Measurements from ENCODE around the gene KRTAP15-1.

KRTAP15-1 gene

GRCh38 chr21:30415993-30416392, 24.1 kb upstream of the KRTAP15-1 start:
- Histone ChIP-seq H3K9me3 (ENCODE audit: control insufficient read depth, low read length) (no peaks in the 10 kb centered on the region), H2AFZ (no peak overlapping the region), H3K27me3 (ENCODE audit: control insufficient read depth, insufficient read depth, low read length) (no peaks in the 10 kb centered on the region), H3K79me2 (no peaks in the 10 kb centered on the region), H3K4me1 (no peaks in the 10 kb centered on the region), H3K4me3 (ENCODE audit: low read depth, low read length) (no peak overlapping the region), H3K4me2 (ENCODE audit: low read length) (no peak overlapping the region), H3K9ac (no peak overlapping the region), H3K27ac (no peak overlapping the region), H3K36me3 (ENCODE audit: control insufficient read depth, insufficient read depth, low read length) (no peaks in the 10 kb centered on the region)
- TF ChIP-seq CTCF (IDR thresholded peaks at IDR 0.05) = no peak

DNA sequence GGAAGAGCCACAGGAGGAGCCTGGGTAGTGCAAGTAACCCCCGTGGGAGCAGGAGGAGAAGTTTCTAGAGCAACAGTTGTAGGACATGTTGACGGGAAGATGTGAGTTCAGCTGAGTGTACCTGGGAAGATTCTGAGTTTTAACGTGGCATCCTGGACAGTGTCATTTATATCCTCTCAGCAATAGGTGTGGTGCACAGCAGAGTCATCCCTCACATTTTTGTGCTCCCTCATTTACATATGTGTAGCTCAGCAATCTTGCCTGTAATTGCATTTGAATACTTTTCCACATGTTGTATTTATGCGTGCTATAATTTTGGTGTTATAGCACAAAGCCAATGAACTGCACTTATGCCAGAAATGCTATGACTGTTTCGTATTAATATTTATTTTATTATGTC, 14.2 kb upstream of the KRTAP15-1 start, which contains the start of gene KRTAP13-3:
KRTAP13-3 (minus strand) TSS at position 101 of the 400 bp plus-strand sequence; CDS start at position 87, 14 bp downstream.
- Histone ChIP-seq H3K9ac (no peak within 1 kb of the TSS), H3K9me3 (ENCODE audit: control insufficient read depth, low read length) (no peaks in the 10 kb centered on the region), H3K4me2 (ENCODE audit: low read length) (no peak within 1 kb of the TSS), H3K27me3 (ENCODE audit: control insufficient read depth, insufficient read depth, low read length) (no peaks in the 10 kb centered on the region), H2AFZ (no peak within 1 kb of the TSS), H3K4me1 (no peaks in the 10 kb centered on the region), H3K4me3 (ENCODE audit: low read depth, low read length) (no peak within 1 kb of the TSS), H3K27ac (no peak within 1 kb of the TSS), H3K36me3 (ENCODE audit: control insufficient read depth, insufficient read depth, low read length) (no peaks in the 10 kb centered on the region), H3K79me2 (no peaks in the 10 kb centered on the region)
- TF ChIP-seq CTCF (IDR thresholded peaks at IDR 0.05) = no peak

- H3K4me3 ChIP-seq (ENCODE audit: low read depth, low read length) = no peak overlapping the region
- H3K9me3 ChIP-seq (ENCODE audit: control insufficient read depth, low read length) = no peaks in the 10 kb centered on the region
- no peak for TF ChIP-seq CTCF (IDR thresholded peaks at IDR 0.05)
- no peaks in the 10 kb centered on the region for H3K4me1 ChIP-seq
- H3K27ac ChIP-seq = no peak overlapping the region
- H2AFZ ChIP-seq = no peak overlapping the region
- no peaks in the 10 kb centered on the region for H3K79me2 ChIP-seq
- no peak overlapping the region for H3K4me2 ChIP-seq (ENCODE audit: low read length)
- no peaks in the 10 kb centered on the region for H3K36me3 ChIP-seq (ENCODE audit: control insufficient read depth, insufficient read depth, low read length)
- no peaks in the 10 kb centered on the region for H3K27me3 ChIP-seq (ENCODE audit: control insufficient read depth, insufficient read depth, low read length)
- no peak overlapping the region for H3K9ac ChIP-seq
Measured at GRCh38 chr21:30426731-30427130, 13.3 kb upstream of the KRTAP15-1 start.

GRCh38 chr21:30430170-30430655, 9.9 kb upstream of the KRTAP15-1 start, which contains the start of gene KRTAP13-4:
Gene KRTAP13-4, plus strand, starts transcription at chr21:30430220. Its CDS starts 56 bp downstream, at chr21:30430276.
- no peaks in the 10 kb centered on the region for H3K79me2 ChIP-seq
- H3K4me1 ChIP-seq = no peaks in the 10 kb centered on the region
- no peaks in the 10 kb centered on the region for H3K36me3 ChIP-seq (ENCODE audit: control insufficient read depth, insufficient read depth, low read length)
- H3K4me3 ChIP-seq (ENCODE audit: low read depth, low read length) = no peak within 1 kb of the TSS
- no peaks in the 10 kb centered on the region for H3K9me3 ChIP-seq (ENCODE audit: control insufficient read depth, low read length)
- H2AFZ ChIP-seq = no peak within 1 kb of the TSS
- H3K27me3 ChIP-seq (ENCODE audit: control insufficient read depth, insufficient read depth, low read length) = no peaks in the 10 kb centered on the region
- no peak for TF ChIP-seq CTCF (IDR thresholded peaks at IDR 0.05)
- no peak within 1 kb of the TSS for H3K27ac ChIP-seq
- no peak within 1 kb of the TSS for H3K4me2 ChIP-seq (ENCODE audit: low read length)
- H3K9ac ChIP-seq = no peak within 1 kb of the TSS

GRCh38 chr21:30434033-30434631, 5.9 kb upstream of the KRTAP15-1 start:
- no peak overlapping the region for H3K9ac ChIP-seq
- H3K4me1 ChIP-seq = no peaks in the 10 kb centered on the region
- H3K27ac ChIP-seq = no peak overlapping the region
- TF ChIP-seq CTCF (IDR thresholded peaks at IDR 0.05) = no peak
- no peaks in the 10 kb centered on the region for H3K9me3 ChIP-seq (ENCODE audit: control insufficient read depth, low read length)
- H3K27me3 ChIP-seq (ENCODE audit: control insufficient read depth, insufficient read depth, low read length) = no peaks in the 10 kb centered on the region
- H3K4me3 ChIP-seq (ENCODE audit: low read depth, low read length) = no peak overlapping the region
- no peak overlapping the region for H3K4me2 ChIP-seq (ENCODE audit: low read length)
- no peaks in the 10 kb centered on the region for H3K79me2 ChIP-seq
- no peak overlapping the region for H2AFZ ChIP-seq
- no peaks in the 10 kb centered on the region for H3K36me3 ChIP-seq (ENCODE audit: control insufficient read depth, insufficient read depth, low read length)
